AG10803 (cell line): ENCODE data around the gene ELP4.

Source experiments
- DNase-seq: peaks from one replicate; pipeline ENCODE4 v3.0.0; 2010; ENCODE audit warnings: low read depth
- H3K4me3 ChIP-seq: 2 replicates; pipeline ENCODE4 v1.5.1; 2011; ENCODE audit warnings: mild to moderate bottlenecking, low read length, control low read depth
- TF ChIP-seq, protein P1 (sequence below): conservative IDR thresholded peaks from 2 replicates; pipeline ENCODE4 v1.5.1; 2011; ENCODE audit warnings: mild to moderate bottlenecking, low read length, control low read depth, inconsistent platforms

ELP4 gene

DNA sequence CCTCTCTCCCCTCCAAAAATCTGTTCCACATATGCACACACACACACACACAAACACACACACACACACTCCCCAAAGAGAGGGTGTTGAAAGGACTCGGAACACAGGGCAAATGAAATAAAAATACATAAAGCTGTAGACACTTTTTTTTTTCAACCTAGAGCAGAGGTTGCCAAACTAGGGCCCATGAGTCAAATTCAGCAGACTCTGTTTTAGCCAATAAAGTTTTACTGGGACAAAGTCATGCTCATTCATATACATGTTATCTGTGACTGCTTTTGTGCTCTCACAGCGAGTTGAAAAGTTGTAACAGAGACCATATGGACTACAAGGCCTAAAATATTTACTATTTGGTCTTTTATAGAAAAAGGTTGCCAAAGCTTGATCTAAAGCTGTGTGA, 9.0 kb upstream of the ELP4 start:
- DNase-seq = no peak
- H3K4me3 ChIP-seq = no peak overlapping the region
- TF ChIP-seq, protein P1, sequence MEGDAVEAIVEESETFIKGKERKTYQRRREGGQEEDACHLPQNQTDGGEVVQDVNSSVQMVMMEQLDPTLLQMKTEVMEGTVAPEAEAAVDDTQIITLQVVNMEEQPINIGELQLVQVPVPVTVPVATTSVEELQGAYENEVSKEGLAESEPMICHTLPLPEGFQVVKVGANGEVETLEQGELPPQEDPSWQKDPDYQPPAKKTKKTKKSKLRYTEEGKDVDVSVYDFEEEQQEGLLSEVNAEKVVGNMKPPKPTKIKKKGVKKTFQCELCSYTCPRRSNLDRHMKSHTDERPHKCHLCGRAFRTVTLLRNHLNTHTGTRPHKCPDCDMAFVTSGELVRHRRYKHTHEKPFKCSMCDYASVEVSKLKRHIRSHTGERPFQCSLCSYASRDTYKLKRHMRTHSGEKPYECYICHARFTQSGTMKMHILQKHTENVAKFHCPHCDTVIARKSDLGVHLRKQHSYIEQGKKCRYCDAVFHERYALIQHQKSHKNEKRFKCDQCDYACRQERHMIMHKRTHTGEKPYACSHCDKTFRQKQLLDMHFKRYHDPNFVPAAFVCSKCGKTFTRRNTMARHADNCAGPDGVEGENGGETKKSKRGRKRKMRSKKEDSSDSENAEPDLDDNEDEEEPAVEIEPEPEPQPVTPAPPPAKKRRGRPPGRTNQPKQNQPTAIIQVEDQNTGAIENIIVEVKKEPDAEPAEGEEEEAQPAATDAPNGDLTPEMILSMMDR = no peak

DNA sequence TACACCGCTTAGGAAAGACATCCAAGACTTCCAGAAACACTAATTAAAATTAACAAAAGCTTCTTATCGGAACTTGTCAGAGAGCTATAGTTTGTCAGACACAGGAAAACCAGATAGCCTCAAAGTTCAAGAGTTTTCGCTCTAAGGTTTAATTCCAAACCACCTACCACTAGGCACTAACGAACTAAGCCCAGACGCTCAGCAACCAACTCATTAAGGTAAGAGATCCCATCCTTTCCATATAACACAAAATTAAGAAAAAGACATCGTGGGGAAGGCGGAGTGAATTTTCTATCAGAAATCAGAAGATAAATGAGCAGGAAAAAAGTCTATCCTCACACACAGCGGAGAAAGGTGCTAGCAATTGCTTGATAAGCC, 527 bp upstream of the ELP4 start:
- peak overlapping the region; percentile 99 for H3K4me3 ChIP-seq
- TF ChIP-seq, protein P1 = no peak
- no peak for DNase-seq

DNA sequence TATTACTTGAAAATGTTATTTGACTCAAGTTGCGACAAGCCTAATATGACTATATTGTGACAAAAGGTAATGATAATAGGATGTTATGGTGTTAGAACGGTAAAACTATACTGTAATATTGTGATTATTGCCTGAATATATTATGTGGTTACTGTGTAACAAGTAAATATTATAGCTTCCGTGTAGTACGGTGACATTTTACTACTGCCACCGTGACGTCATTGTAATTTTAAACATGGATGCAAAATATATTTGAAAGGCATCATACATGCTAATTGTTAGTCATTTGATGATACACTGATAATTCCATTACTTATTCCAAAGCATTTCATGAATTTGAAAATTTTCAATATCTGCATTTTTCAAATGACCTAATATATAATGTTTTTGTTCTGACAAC, 2.5 kb downstream of the ELP4 start:
- H3K4me3 ChIP-seq = no peak overlapping the region
- TF ChIP-seq, protein P1 = no peak
- DNase-seq = no peak

DNA sequence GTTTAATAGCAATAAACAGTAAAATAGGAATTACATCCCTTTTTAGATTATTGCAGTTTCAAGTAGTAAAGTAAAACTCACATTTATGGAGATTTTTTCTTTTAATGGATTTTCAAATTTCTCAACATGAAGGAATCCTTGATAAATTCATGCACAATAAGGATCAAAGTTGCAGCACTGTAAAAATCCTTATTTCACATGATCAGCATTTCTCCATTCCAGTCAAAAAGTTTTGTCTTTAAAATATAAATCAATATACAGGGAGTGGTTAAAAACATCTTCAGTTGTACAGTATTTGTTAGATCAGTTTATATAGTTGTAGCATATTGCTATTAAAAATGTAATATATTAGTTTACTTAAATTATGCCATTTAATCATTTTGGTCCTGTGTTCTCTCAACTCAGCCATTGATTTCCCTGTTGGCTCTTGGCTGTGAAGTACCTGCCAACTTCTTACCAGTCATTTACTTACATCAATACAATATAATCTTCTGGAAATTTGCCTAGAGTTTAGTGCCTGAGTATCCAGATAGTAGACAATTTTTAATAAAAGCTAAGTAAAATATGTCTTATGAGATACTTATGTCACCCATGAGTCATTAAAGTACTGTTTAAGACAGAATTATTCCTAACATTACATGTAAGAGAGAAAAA, 12.1 kb downstream of the ELP4 start:
- TF ChIP-seq, protein P1 = no peak
- no peak overlapping the region for H3K4me3 ChIP-seq
- DNase-seq = no peak

DNA sequence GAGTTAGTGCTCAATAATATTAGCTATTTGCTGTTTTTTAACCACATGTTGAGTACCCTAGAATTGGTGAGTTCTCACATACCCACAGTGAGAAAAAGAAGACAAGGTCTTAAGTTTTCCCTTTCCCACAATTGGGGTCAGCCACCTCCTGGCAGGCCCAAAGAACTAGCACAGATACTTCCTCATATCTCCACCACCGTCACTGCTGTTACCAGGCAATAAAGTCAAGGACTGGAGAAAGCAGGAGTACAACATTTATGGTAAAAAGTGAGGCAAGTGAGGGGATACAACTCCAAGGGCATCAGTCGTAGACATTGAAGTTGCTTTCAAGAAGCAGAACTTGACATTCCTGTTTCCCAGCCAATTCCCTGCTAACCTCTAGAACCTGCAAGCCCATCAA, 19.6 kb downstream of the ELP4 start:
- TF ChIP-seq, protein P1 = no peak
- no peak overlapping the region for H3K4me3 ChIP-seq
- no peak for DNase-seq

DNA sequence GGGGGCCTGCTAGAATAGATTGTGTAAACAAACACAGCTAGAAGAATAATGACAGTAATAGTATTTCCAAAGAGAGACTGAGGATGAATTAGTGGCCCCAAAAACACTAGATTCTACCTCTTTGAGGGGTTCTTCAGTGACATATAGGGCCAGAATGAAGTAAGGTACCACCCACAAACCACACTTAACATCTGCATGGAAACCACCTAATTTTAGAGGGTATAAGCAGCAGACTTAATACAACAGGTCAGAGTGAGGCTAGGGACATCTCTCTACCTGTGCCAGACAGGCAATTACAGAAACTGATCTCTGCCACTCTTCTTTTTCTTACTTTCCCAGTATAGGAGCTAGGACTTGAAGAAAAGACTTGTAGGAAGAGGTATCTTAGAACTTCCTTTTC, 20.1 kb downstream of the ELP4 start:
- no peak for DNase-seq
- TF ChIP-seq, protein P1 = no peak
- H3K4me3 ChIP-seq = no peak overlapping the region

DNA sequence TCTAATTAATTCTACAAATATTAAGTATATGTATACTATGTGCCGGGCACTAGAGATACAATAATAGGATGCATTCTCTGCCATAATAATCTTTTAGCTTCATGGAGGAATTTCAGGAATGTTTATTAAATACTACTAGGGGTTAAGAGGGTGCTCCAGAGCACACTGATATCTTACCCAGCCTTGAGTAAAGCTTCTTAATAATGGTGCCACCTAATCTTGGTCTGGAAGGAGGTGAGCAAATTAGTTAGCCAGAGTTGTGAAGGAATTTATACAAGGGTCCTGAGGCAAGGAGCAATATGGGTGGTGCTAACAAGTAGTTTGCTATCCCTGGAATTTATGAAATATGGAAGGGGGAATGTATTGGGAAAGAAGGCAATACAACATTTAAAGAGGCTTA, 21.7 kb downstream of the ELP4 start:
- no peak for DNase-seq
- TF ChIP-seq, protein P1 = no peak

More for the DNA sequence above, 21.7 kb downstream of the ELP4 start:
- no peak overlapping the region for H3K4me3 ChIP-seq
